ENCODE results near the gene S100A8.

S100A8 gene

GRCh38 chr1:153341431-153341934 lies 49.4 kb downstream of the S100A8 start:
- TF ChIP-seq ZFX (IDR thresholded peaks at IDR 0.05; ENCODE audit: borderline replicate concordance): no peak
- TF ChIP-seq, protein P1, sequence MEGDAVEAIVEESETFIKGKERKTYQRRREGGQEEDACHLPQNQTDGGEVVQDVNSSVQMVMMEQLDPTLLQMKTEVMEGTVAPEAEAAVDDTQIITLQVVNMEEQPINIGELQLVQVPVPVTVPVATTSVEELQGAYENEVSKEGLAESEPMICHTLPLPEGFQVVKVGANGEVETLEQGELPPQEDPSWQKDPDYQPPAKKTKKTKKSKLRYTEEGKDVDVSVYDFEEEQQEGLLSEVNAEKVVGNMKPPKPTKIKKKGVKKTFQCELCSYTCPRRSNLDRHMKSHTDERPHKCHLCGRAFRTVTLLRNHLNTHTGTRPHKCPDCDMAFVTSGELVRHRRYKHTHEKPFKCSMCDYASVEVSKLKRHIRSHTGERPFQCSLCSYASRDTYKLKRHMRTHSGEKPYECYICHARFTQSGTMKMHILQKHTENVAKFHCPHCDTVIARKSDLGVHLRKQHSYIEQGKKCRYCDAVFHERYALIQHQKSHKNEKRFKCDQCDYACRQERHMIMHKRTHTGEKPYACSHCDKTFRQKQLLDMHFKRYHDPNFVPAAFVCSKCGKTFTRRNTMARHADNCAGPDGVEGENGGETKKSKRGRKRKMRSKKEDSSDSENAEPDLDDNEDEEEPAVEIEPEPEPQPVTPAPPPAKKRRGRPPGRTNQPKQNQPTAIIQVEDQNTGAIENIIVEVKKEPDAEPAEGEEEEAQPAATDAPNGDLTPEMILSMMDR (IDR thresholded peaks at IDR 0.05): no peak
- no peak overlapping the region for H3K27ac ChIP-seq

DNA sequence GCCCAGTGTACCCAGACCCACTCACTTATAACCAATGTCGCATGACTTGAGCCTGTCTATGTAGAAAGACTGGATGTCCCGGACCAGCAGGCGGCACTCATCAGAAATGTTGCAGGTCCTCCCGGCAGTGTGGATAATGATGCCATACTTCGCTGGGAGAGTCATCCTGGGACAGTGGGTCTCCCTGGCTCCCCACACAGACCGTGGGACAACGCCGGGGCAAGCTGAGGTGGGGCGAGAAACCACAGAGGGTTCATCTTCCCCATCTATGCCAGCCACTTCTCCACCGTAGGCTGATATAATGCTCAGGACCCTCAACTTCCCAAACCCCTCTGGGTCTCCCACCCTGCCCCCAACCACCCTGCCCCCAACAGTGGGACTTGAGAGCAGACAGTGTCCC lies 50.5 kb downstream of the S100A8 start:
- TF ChIP-seq ZFX (IDR thresholded peaks at IDR 0.05; ENCODE audit: borderline replicate concordance): no peak
- TF ChIP-seq, protein P1 (IDR thresholded peaks at IDR 0.05): no peak
- no peak overlapping the region for H3K27ac ChIP-seq

Data from 22Rv1 (cell line).